AG10803 (cell line): ENCODE data around the gene SMYD3.

Source experiments
- DNase-seq: peaks from one replicate; pipeline ENCODE4 v3.0.0; 2010; ENCODE audit warnings: low read depth
- H3K4me3 ChIP-seq: 2 replicates; pipeline ENCODE4 v1.5.1; 2011; ENCODE audit warnings: mild to moderate bottlenecking, low read length, control low read depth
- TF ChIP-seq, protein P1 (sequence below): conservative IDR thresholded peaks from 2 replicates; pipeline ENCODE4 v1.5.1; 2011; ENCODE audit warnings: mild to moderate bottlenecking, low read length, control low read depth, inconsistent platforms

Gene SMYD3

DNA sequence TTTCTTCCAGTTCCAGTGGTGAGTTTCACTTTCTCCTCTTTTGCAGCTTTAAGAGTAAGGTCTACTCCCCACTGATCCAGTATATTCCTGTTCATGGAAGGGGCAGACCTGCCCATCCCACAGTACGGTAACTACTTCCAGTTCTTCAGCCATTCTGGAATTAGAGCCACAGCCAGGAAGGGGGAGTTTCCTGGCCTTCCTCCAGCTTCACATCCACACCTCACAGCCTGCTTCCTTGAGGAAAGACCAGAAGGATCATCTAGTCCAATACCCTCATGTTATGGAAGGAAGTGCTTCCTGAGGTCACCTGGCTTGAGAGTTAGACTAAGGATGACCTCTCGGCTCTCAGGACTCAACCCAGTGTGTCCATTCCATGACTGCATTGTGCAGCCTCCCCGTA is 754.5 kb downstream of the SMYD3 start:
- TF ChIP-seq, protein P1, sequence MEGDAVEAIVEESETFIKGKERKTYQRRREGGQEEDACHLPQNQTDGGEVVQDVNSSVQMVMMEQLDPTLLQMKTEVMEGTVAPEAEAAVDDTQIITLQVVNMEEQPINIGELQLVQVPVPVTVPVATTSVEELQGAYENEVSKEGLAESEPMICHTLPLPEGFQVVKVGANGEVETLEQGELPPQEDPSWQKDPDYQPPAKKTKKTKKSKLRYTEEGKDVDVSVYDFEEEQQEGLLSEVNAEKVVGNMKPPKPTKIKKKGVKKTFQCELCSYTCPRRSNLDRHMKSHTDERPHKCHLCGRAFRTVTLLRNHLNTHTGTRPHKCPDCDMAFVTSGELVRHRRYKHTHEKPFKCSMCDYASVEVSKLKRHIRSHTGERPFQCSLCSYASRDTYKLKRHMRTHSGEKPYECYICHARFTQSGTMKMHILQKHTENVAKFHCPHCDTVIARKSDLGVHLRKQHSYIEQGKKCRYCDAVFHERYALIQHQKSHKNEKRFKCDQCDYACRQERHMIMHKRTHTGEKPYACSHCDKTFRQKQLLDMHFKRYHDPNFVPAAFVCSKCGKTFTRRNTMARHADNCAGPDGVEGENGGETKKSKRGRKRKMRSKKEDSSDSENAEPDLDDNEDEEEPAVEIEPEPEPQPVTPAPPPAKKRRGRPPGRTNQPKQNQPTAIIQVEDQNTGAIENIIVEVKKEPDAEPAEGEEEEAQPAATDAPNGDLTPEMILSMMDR = no peak
- no peak overlapping the region for H3K4me3 ChIP-seq
- no peak for DNase-seq

DNA sequence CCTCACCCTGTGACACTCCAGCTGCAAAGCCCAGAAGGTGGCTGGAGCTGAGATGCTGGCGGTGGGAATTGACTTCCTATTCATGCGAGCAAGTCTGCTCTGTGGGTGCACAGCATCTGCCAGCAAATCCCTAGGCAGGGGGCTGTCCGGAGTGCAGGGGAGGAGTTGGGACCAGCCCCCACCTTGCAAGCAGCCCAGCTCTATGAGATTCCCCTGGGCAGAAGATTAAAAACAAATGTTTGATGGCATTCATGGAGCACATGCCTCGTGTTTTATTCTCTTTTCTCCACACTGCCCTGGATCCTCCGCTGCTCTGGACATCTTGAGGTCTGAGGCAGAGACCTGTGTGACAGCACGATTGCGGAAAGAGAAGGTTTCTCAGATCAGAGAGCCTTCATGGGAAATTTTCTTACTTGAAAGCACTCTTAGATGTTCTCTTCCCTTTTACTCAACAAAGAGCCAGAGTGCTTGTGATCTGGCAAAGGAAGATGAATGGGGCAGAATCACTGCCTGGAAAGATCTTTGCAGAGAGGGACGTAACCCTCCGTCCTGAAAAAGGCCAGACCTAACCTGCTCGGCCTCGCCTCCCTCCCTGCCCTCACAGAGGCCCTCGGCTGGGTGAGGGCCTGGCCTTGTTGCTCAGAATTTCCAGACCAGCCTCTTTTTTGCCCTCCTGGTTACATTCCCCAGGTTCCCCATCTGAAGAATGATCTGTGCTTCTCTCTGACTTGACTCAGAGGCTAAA is 755.2 kb downstream of the SMYD3 start:
- peak overlapping the region; percentile 13; the same call in 1 of the 2 replicates for H3K4me3 ChIP-seq
- DNase-seq = peak; percentile 85
- TF ChIP-seq, protein P1 = no peak

DNA sequence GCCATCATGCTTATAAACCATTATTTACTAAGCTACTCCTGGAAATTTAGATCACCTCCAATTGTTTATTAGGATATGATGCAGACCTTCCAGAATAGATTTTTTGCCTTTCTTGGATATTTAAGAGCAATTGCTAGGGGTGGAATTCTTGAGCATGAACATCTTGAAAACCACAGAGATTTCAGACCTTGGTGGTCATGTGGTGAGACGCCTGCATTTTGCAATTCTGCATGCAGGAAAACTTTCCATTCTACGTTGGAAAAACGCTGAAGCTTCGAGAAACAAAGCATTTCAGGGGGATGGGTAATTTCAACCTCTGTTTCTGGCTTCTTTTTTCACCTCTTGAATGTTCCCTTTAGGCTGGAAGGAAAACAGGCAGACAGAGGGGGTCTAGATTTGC is 756.0 kb downstream of the SMYD3 start:
- TF ChIP-seq, protein P1 = no peak
- peak overlapping the region; percentile 13; the same call in 1 of the 2 replicates for H3K4me3 ChIP-seq
- DNase-seq = peak; percentile 88

DNA sequence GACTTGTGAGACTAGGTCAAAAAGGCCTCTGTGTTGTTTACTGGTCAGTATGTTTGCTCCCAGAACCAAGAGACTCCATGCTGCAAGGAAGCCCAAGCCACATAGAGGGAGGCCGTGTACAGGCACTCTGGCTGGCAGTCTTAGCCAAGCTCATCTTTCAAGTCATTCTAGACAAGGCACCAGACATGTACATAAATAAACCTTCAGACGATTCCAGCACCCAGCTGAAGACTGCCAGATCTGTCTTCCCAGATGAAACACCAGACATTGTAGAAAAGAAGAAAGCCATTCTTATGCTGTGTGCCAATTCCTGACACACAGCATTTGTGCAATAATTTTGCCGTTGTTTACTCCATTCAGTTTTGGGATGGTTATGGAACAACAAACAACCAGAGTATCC is 756.8 kb downstream of the SMYD3 start:
- TF ChIP-seq, protein P1 = no peak
- no peak overlapping the region for H3K4me3 ChIP-seq
- no peak for DNase-seq

DNA sequence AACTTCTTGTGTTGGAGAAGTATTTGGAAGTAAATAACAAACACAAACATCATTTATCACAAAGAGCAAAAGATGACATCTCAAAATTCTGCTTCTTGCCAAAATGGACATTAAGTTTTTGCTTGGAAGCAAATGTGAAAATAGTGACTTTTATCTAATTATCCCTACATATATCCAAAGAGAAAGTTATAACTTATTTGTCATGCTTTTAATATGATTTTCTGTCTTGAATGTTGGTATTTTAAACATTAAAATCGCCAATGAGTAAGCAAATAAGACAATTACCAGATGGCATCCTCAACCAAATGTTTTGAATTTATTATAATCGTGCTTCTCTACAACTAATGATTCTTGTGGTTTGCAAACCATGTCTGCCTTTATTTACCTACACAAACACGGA is 758.0 kb downstream of the SMYD3 start:
- no peak overlapping the region for H3K4me3 ChIP-seq
- DNase-seq = no peak
- TF ChIP-seq, protein P1 = no peak

DNA sequence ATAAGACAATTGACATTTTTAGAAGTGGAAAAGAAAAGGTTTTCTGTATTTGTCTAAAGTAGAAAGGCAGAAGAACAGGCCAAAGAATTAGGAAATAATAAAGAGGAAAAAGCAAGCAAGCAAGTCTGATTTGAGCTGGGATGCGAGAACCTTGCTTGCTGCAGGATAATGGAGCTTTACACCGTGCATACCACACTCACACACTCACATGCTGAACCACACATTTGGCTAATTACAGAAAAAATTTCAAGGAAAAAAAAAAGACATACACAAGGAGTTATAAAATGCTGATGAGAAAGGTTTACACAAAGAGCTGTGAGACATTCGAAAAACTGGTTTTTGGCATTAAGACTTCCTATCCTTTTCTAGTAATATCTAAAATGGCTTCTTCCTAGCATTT is 758.4 kb downstream of the SMYD3 start:
- H3K4me3 ChIP-seq = no peak overlapping the region
- DNase-seq = peak; percentile 45
- TF ChIP-seq, protein P1 = no peak

DNA sequence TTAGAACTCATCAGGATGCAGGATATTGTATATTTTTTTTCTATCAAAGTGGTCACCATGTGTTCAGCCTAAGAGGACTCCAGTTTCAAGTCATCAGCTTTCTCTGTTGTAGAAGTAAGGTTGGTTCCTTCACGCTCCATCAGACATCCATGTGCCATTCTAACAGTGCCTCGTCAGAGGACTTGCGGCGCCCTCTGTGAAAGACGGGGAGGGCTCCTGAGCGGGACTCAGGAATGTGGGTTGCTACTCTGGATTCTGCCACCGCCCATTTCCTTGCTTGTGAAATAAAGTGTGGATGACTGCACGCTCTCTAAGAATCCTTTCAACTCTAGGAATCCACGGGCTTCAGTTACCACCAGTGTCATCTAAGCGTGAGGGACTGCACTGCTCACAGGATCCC is 758.8 kb downstream of the SMYD3 start:
- H3K4me3 ChIP-seq = no peak overlapping the region
- TF ChIP-seq, protein P1 = no peak
- peak; percentile 8 for DNase-seq
